ENCODE results near the gene HVCN1. TPM values are rescaled to one million over a fixed set of nuclear protein-coding genes. Genes with fewer than 3 reads are reported as not detected.

Gene HVCN1
- total RNA-seq, 1 experiment from 2014 or later: 3.4 TPM

- CTCF ChIA-PET: no interaction called here
- no peaks in the 10 kb centered on the region for H4K20me1 ChIP-seq (ENCODE audit: insufficient read depth)
Observed at GRCh38 chr12:110679201-110679600, 9.7 kb downstream of the HVCN1 start.

GRCh38 chr12:110677982-110678381 is 10.9 kb downstream of the HVCN1 start:
- Histone ChIP-seq H2AFZ (no peak overlapping the region), H3K36me3 (ENCODE audit: low read depth) (no peaks in the 10 kb centered on the region), H3F3A (ENCODE audit: insufficient read depth, low read depth) (no peaks in the 10 kb centered on the region), H3K27ac (no peak overlapping the region), H3K79me2 (ENCODE audit: low read depth) (no peaks in the 10 kb centered on the region), H3K4me3 (no peak overlapping the region), H4K20me1 (ENCODE audit: insufficient read depth) (no peaks in the 10 kb centered on the region), H3K9me3 (ENCODE audit: insufficient read depth, low read depth) (no peaks in the 10 kb centered on the region), H3K4me2 (no peak overlapping the region), H3K4me1 (replicated peaks; ENCODE audit: insufficient read depth) (no peaks in the 10 kb centered on the region), H3K27me3 (ENCODE audit: insufficient read depth, low read depth) (0 out of 2 replicates have a peak, but pooled peaks cover 3% of the 10 kb centered on the region), H3K9me2 (ENCODE audit: insufficient read depth) (no peaks in the 10 kb centered on the region)
- no peak for DNase-seq
- CTCF ChIA-PET: no interaction called here
- no peak for TF ChIP-seq EZH2 (IDR thresholded peaks at IDR 0.05; ENCODE audit: low read depth)
- TF ChIP-seq, protein P1, sequence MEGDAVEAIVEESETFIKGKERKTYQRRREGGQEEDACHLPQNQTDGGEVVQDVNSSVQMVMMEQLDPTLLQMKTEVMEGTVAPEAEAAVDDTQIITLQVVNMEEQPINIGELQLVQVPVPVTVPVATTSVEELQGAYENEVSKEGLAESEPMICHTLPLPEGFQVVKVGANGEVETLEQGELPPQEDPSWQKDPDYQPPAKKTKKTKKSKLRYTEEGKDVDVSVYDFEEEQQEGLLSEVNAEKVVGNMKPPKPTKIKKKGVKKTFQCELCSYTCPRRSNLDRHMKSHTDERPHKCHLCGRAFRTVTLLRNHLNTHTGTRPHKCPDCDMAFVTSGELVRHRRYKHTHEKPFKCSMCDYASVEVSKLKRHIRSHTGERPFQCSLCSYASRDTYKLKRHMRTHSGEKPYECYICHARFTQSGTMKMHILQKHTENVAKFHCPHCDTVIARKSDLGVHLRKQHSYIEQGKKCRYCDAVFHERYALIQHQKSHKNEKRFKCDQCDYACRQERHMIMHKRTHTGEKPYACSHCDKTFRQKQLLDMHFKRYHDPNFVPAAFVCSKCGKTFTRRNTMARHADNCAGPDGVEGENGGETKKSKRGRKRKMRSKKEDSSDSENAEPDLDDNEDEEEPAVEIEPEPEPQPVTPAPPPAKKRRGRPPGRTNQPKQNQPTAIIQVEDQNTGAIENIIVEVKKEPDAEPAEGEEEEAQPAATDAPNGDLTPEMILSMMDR (conservative IDR thresholded peaks at IDR 0.05): no peak
- POLR2A ChIA-PET (ENCODE audit: unreplicated experiment): no interaction called here
- no TSS peak for BruUV-seq (replicated peaks)
- intact Hi-C loops (cut with micrococcal nuclease; ENCODE audit: unreplicated experiment): no loop called here

More at GRCh38 chr12:110679201-110679600, 9.7 kb downstream of the HVCN1 start:
- intact Hi-C loops (cut with micrococcal nuclease; ENCODE audit: unreplicated experiment): no loop called here
- Histone ChIP-seq H3K9me2 (ENCODE audit: insufficient read depth) (no peaks in the 10 kb centered on the region), H3K27ac (no peak overlapping the region), H3K27me3 (ENCODE audit: insufficient read depth, low read depth) (0 out of 2 replicates have a peak, but pooled peaks cover 3% of the 10 kb centered on the region), H3K4me1 (replicated peaks; ENCODE audit: insufficient read depth) (no peaks in the 10 kb centered on the region), H3K9me3 (ENCODE audit: insufficient read depth, low read depth) (no peaks in the 10 kb centered on the region), H3K4me2 (no peak overlapping the region), H3F3A (ENCODE audit: insufficient read depth, low read depth) (no peaks in the 10 kb centered on the region), H2AFZ (no peak overlapping the region), H3K36me3 (ENCODE audit: low read depth) (no peaks in the 10 kb centered on the region), H3K79me2 (ENCODE audit: low read depth) (no peaks in the 10 kb centered on the region), H3K4me3 (no peak overlapping the region)
- no TSS peak for BruUV-seq (replicated peaks)
- TF ChIP-seq EZH2 (IDR thresholded peaks at IDR 0.05; ENCODE audit: low read depth): no peak
- TF ChIP-seq, protein P1 (conservative IDR thresholded peaks at IDR 0.05): no peak
- DNase-seq: no peak
- POLR2A ChIA-PET (ENCODE audit: unreplicated experiment): no interaction called here

DNA sequence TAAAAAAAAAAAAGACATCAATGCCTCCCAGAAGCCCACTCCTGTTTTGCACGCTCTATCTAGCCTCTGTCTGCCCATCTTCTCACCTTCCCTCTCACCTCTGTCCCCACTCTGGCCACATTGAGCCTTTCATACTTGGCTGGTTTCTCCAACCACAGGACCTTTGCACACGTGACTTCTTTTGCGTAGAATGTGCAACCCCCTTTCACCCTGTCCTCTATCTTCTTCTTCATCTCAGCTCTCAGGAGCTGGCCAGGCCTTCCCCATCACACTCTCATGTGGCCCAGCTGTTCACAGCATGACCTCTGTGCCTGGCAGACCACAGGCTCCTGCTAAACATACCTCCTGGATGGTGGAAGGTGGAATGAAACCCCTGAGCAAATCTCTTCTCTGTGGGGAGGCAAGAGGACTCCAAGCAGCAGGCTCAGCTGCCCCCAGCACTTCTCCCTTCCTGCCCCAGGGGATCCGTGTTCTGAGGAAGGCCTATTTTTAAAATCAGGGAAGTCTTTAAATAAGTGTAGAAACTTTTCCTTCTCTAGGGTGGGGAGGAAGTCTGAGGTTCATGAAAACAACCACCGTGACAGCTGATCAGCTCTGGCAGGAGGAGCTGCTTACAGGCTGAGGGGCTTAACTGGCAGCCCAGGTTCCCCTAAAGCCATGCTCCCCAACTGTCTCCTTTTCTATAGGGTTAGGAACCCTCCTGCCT is 11.6 kb downstream of the HVCN1 start:
- no peaks in the 10 kb centered on the region for H3K9me2 ChIP-seq (ENCODE audit: insufficient read depth)
- no peak overlapping the region for H3K27ac ChIP-seq
- H3K4me3 ChIP-seq: no peak overlapping the region
- no peaks in the 10 kb centered on the region for H3K9me3 ChIP-seq (ENCODE audit: insufficient read depth, low read depth)
- 0 out of 2 replicates have a peak, but pooled peaks cover 3% of the 10 kb centered on the region for H3K27me3 ChIP-seq (ENCODE audit: insufficient read depth, low read depth)
- H3K36me3 ChIP-seq (ENCODE audit: low read depth): no peaks in the 10 kb centered on the region
- POLR2A ChIA-PET (ENCODE audit: unreplicated experiment): no interaction called here
- no peak overlapping the region for H3K4me2 ChIP-seq
- no peaks in the 10 kb centered on the region for H3F3A ChIP-seq (ENCODE audit: insufficient read depth, low read depth)
- TF ChIP-seq, protein P1 (conservative IDR thresholded peaks at IDR 0.05): no peak
- TF ChIP-seq EZH2 (IDR thresholded peaks at IDR 0.05; ENCODE audit: low read depth): no peak
- BruUV-seq (replicated peaks): no TSS peak
- CTCF ChIA-PET: no interaction called here
- H2AFZ ChIP-seq: no peak overlapping the region
- H3K4me1 ChIP-seq (replicated peaks; ENCODE audit: insufficient read depth): no peaks in the 10 kb centered on the region
- intact Hi-C loops (cut with micrococcal nuclease; ENCODE audit: unreplicated experiment): no loop called here
- H3K79me2 ChIP-seq (ENCODE audit: low read depth): no peaks in the 10 kb centered on the region
- H4K20me1 ChIP-seq (ENCODE audit: insufficient read depth): no peaks in the 10 kb centered on the region
- no peak for DNase-seq

Measured in PC-9 (cell line).